NCI-H2081 (cell line): Measurements from ENCODE around the gene ALK.

Source experiments
- DNase-seq, 2 experiments: peaks; one replicate each; lab custom pipeline; 2025; lab: John Stamatoyannopoulos, UW

ALK gene

DNA sequence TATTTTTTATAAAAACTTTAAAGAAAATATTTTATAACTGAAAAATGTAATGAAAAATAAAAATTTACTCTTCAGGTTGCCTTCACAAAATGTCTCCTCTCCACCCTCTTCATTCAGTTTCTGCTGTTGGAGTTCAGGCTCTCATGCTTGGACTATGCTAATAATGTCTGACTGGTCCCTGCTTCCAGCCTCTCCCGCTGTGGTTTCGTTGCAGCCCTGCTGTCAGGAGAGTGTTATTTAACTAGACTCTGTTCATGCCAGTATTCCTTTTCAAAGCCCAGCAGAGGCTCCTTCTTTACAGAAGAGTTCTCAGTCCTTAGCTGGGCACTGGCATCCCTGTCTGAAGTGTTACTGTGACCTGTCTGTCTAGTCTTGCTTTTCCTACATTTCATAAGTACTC, 765.8 kb downstream of the ALK start:
- no peak for DNase-seq

GRCh38 chr2:29154610-29155009, 766.8 kb downstream of the ALK start:
- no peak for DNase-seq

DNA sequence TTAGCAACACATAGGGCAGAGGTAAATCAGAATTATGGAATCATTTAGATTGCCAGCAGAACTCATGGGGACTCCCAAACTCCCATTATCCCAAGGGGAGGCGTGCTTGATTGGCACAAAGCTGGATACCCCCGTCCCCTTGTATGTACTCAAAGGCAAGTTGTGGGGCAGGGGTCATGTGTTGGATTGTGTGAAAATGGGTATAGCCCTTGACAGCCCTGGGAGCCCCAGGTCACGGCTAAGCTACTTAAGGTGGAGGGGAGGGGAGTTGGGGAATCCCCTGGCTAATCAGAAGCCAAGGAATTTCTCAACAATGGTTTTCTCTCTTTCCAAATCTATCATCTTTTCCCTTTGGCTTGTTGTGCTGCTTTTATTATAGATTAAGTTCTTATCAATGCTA, 773.4 kb downstream of the ALK start:
- no peak for DNase-seq

DNA sequence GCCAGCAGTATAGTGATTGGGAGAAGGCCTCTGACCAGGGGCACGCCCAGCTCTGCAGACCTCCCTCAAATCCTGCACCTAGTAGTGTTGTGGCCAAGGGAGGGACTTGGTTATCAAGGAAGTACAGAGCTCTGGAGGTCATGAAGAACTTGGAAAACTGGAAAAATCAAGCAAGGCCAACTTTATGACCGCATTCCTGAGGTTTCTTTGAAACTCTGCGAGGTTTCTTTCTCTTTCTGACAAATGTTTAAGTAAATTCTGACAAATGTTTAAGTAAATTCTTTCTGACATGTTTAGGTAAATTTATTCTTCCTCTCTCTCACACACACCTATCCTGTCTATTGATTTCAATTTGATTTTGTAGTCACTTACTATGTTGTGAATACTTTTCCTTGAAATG, 775.2 kb downstream of the ALK start:
- no peak for DNase-seq

DNA sequence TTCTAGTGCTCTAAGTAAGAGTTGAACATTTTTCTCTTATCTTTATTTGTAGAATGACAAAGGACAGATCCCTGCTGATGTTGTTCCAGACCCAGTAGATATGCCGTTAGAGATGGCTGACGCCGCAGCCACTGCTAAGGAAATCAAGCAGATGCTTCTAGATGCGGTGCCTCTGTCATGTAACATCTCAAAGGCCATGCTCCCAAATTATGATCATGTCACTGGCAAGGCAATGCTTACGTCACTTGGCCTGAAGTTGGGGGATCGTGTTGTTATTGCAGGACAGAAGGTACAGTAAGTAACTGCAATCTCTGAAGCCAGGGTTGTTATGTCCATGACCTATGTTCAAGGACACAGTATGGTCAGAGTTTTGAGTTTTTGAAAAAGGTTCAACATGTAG, 777.7 kb downstream of the ALK start:
- no peak for DNase-seq
